GM12875 (cell line): ENCODE measurements around the gene INTS4.

ENCODE experiments used
- H3K4me3 ChIP-seq: one replicate; pipeline ENCODE4 v1.5.1; 2011; ENCODE audit warnings: low read depth, low read length, control low read depth
- CTCF ChIP-seq: IDR thresholded peaks from 2 replicates; pipeline ENCODE4 v1.5.1; 2011; ENCODE audit warnings: low read depth, mild to moderate bottlenecking, control low read depth, inconsistent platforms, low read length, moderate library complexity, borderline replicate concordance; ENCODE audit not compliant: insufficient read depth

The INTS4 gene

GRCh38 chr11:77833302-77833701 is 161.2 kb downstream of the INTS4 start:
- H3K4me3 ChIP-seq: no peak overlapping the region
- no peak for TF ChIP-seq CTCF

- no peak for TF ChIP-seq CTCF
Measured at GRCh38 chr11:77828926-77829325, 165.5 kb downstream of the INTS4 start.

More at GRCh38 chr11:77828926-77829325, 165.5 kb downstream of the INTS4 start:
- no peak overlapping the region for H3K4me3 ChIP-seq
